T-helper 17 cell (primary cell): ENCODE results near the gene SLC41A3. TPM values are rescaled to one million over a fixed set of nuclear protein-coding genes. Genes with fewer than 3 reads are reported as not detected.

Experiments used
- ATAC-seq: fragments of 150-1000 bp; cut with Tn5 transposase; 2 replicates; pipeline ENCODE4 v1.10.0; 2021; ENCODE audit warnings: mild to moderate bottlenecking, moderate library complexity
- DNase-seq, 3 donors: peaks; one replicate each; pipeline versions ENCODE4 v3.0.0 to v3.0.0-alpha.2; 2020 to 2021
- H3K9me3 ChIP-seq: one replicate; pipeline ENCODE4 v1.7.0; 2013; ENCODE audit warnings: low read length, mild to moderate bottlenecking; ENCODE audit not compliant: control insufficient read depth, poor library complexity, severe bottlenecking
- H3K27ac Mint-ChIP-seq: one replicate; pipeline ENCODE4 v1.8.0; 2022; ENCODE audit warnings: mild to moderate bottlenecking, moderate library complexity, mixed read lengths
- H3K27me3 Mint-ChIP-seq: one replicate; pipeline ENCODE4 v1.8.0; 2022; ENCODE audit warnings: mixed read lengths
- H3K36me3 Mint-ChIP-seq: one replicate; pipeline ENCODE4 v1.8.0; 2022; ENCODE audit warnings: low read depth, mixed read lengths
- H3K4me1 Mint-ChIP-seq: one replicate; pipeline ENCODE4 v1.8.0; 2022; ENCODE audit warnings: mild to moderate bottlenecking, mixed read lengths
- H3K4me3 Mint-ChIP-seq: one replicate; pipeline ENCODE4 v1.8.0; 2022; ENCODE audit warnings: mild to moderate bottlenecking, moderate library complexity, mixed read lengths
- total RNA-seq, 4 donors: library from RNA in 2 of 4; stranded (reverse) in 2 of 4; gene quantifications; one replicate each; pipeline ENCODE4 v1.2.3 and lab custom pipeline; 2022 to 2026

Gene SLC41A3
- total RNA-seq (10 to 100 TPM; 34.3 to 34.7 TPM), total RNA-seq (lab: John Stamatoyannopoulos, UW) (29.1 to 39.7 reads per million in 2 donors)

GRCh38 chr3:126083913-126084767 lies at the start of gene SLC41A3:
SLC41A3 (minus strand) TSS chr3:126084124; CDS start chr3:126068219, 15,905 bp downstream.
- Mint-ChIP-seq H3K36me3 (no peaks in the 10 kb centered on the region), H3K4me3 (peak within 1 kb of the TSS; percentile 93), H3K27me3 (no peaks in the 10 kb centered on the region), H3K4me1 (peaks cover 9% of the 10 kb centered on the region), H3K27ac (peak within 1 kb of the TSS; percentile 93)
- DNase-seq (peak; percentile 72 to 75 (median 75)), ATAC-seq (peak; percentile 93)
- H3K9me3 ChIP-seq, result no peaks in the 10 kb centered on the region

- Mint-ChIP-seq H3K27ac (no peak overlapping the region), H3K4me1 (peaks cover 7% of the 10 kb centered on the region), H3K4me3 (no peak overlapping the region), H3K36me3 (no peaks in the 10 kb centered on the region), H3K27me3 (peaks cover 66% of the 10 kb centered on the region)
- no peaks in the 10 kb centered on the region for H3K9me3 ChIP-seq
- ATAC-seq, result no peak
- DNase-seq, result peak in 1 of 3 donors; percentile 2
These were observed 49.7 kb upstream of the SLC41A3 start for GRCh38 chr3:126133606-126134005.

DNA sequence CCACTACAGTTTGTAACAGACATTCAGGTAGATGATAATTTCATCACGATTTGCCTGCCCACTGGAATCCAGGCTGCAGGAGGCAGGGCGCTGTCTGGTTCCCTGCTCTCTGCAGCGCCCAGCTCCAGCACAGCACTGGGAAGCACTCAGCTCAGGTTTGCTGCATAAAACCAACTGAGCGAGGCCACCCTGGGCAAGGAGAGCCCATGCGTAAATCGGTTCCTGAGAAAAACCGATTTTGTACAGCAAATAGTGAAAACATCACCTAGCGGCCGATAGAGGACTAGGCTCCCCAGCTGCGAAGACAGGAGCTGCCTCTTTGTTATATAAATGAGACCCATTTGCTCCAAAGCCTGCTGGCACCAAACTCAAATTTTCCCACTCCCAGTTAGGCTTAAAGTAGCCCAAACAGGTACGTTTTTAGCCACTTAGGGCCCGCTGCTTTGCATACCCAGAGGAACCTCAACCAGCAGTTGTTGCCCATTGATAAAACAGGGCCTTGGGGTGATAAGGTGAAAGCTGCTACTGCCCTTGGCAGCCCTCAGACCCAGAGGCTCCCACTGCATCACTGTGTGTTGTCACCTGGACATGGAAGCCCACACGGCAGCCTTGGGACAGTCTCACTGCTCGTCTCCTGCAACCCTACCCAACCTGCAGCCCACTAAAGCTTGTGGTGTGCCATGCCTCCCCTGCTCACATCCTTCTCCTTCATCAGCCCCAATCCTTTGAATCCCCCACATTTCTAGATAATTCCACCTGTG lies 49.0 kb upstream of the SLC41A3 start:
- Mint-ChIP-seq H3K27me3 (peaks cover 61% of the 10 kb centered on the region), H3K27ac (no peak overlapping the region), H3K36me3 (no peaks in the 10 kb centered on the region), H3K4me3 (no peak overlapping the region), H3K4me1 (peaks cover 7% of the 10 kb centered on the region)
- peak in 1 of 3 donors; percentile 7 for DNase-seq
- no peak for ATAC-seq
- H3K9me3 ChIP-seq, result no peaks in the 10 kb centered on the region

- DNase-seq, result peak in 1 of 3 donors; percentile 6
- no peaks in the 10 kb centered on the region for H3K9me3 ChIP-seq
- ATAC-seq, result no peak
- Mint-ChIP-seq H3K36me3 (no peaks in the 10 kb centered on the region), H3K4me1 (peaks cover 7% of the 10 kb centered on the region), H3K4me3 (no peak overlapping the region), H3K27me3 (peaks cover 57% of the 10 kb centered on the region), H3K27ac (no peak overlapping the region)
These were observed 48.2 kb upstream of the SLC41A3 start for GRCh38 chr3:126131881-126132750.

DNA sequence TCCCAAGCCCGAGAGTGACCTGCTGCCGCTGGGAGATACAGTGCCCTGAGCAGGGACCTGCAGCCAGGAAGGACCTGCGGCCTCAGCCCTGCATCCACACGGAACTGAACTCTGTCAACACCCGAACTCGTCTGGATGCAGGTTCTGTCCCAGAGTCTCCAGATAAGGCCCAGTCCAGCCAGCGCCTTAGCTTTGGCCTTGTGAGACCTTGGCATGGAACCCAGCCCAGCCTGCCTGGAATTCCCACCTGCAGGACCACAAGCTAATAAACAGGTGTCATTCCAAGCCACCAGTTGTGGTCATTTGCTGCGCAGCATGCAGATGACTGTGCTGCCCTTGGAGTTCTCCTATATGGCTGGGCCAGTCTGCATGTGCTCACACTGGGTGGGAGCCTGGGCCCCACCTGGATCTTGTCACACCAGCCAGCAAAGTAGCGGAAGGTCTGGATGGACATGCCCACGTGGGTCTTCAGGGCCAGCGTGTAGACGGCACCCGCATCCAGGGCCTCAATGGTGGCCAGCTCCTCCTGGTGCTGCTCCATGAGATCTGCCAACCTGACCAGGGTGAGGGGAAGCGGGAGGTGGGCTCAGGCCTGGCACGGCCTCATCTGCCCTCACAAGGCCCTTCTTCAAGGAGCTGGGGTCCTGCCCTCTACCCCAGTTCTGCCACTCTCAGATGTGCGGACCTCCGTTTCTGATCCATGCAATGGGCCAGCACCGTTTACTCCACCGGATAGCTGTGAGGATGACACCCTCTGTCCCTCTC lies 47.2 kb upstream of the SLC41A3 start:
- Mint-ChIP-seq H3K27ac (no peak overlapping the region), H3K4me3 (no peak overlapping the region), H3K4me1 (peaks cover 7% of the 10 kb centered on the region), H3K36me3 (no peaks in the 10 kb centered on the region), H3K27me3 (peaks cover 47% of the 10 kb centered on the region)
- H3K9me3 ChIP-seq, result no peaks in the 10 kb centered on the region
- peak in 2 of 3 donors; percentile 5 to 6 for DNase-seq
- no peak for ATAC-seq

- peak in 2 of 3 donors; percentile 6 to 7 for DNase-seq
- ATAC-seq, result no peak
- no peaks in the 10 kb centered on the region for H3K36me3 Mint-ChIP-seq
- no peaks in the 10 kb centered on the region for H3K9me3 ChIP-seq
- peaks cover 7% of the 10 kb centered on the region for H3K4me1 Mint-ChIP-seq
- H3K4me3 Mint-ChIP-seq, result no peak overlapping the region
- H3K27me3 Mint-ChIP-seq, result peaks cover 38% of the 10 kb centered on the region
- no peak overlapping the region for H3K27ac Mint-ChIP-seq
These were observed 46.3 kb upstream of the SLC41A3 start for GRCh38 chr3:126130081-126130855.

GRCh38 chr3:126129398-126129891 lies 45.5 kb upstream of the SLC41A3 start:
- Mint-ChIP-seq H3K4me1 (peaks cover 7% of the 10 kb centered on the region), H3K36me3 (no peaks in the 10 kb centered on the region), H3K27me3 (peaks cover 30% of the 10 kb centered on the region), H3K27ac (no peak overlapping the region), H3K4me3 (no peak overlapping the region)
- H3K9me3 ChIP-seq, result no peaks in the 10 kb centered on the region
- ATAC-seq, result no peak
- peak in 2 of 3 donors; percentile 7 to 8 for DNase-seq

- Mint-ChIP-seq H3K27me3 (peaks cover 25% of the 10 kb centered on the region), H3K27ac (no peak overlapping the region), H3K4me3 (no peak overlapping the region), H3K4me1 (peaks cover 2% of the 10 kb centered on the region), H3K36me3 (no peaks in the 10 kb centered on the region)
- peak in 1 of 3 donors; percentile 6 for DNase-seq
- H3K9me3 ChIP-seq, result no peaks in the 10 kb centered on the region
- ATAC-seq, result no peak
These were observed 44.8 kb upstream of the SLC41A3 start for GRCh38 chr3:126128504-126129397.

DNA sequence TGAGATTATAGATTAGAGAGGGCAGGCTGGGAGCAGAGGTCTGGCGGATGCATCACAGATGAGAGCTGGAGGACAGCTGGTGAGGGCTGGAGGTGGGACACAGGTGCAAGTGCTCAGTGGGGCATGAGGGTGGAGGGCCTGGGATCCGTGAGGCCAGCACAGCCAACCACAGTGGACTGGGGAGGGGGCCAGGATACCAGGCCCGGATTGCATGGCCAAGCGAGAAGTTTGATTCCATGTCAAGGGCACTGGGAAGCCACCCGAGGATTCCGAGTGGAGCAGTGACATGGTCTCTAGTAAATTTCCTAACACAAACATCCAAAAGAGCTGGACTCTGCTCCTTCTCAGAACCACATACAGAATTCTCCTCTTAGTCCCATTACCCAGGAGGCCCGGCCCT lies 44.0 kb upstream of the SLC41A3 start:
- Mint-ChIP-seq H3K27me3 (peaks cover 17% of the 10 kb centered on the region), H3K27ac (no peak overlapping the region), H3K36me3 (no peaks in the 10 kb centered on the region), H3K4me3 (no peak overlapping the region), H3K4me1 (peaks cover 2% of the 10 kb centered on the region)
- ATAC-seq (no peak), DNase-seq (no peak)
- no peaks in the 10 kb centered on the region for H3K9me3 ChIP-seq

- ATAC-seq, result no peak
- Mint-ChIP-seq H3K27me3 (peaks cover 12% of the 10 kb centered on the region), H3K4me1 (peaks cover 2% of the 10 kb centered on the region), H3K36me3 (no peaks in the 10 kb centered on the region), H3K27ac (no peak overlapping the region), H3K4me3 (no peak overlapping the region)
- no peaks in the 10 kb centered on the region for H3K9me3 ChIP-seq
- DNase-seq, result peak in 1 of 3 donors; percentile 3
These were observed 43.5 kb upstream of the SLC41A3 start for GRCh38 chr3:126127452-126127851.
